Thyroid gland (tissue), 4 donors: ENCODE results near the gene MYRFL. TPM values are rescaled to one million over a fixed set of nuclear protein-coding genes. Genes with fewer than 3 reads are reported as not detected.

Experiments
- DNase-seq, 2 donors: peaks; one replicate each; pipeline ENCODE4 v3.0.0-alpha.2; 2019
- H3K27ac ChIP-seq, 3 donors: fragments of 200-600 bp; sonication (generic); 1 replicate in 2 of 3; 2 replicates in 1 of 3; pipeline ENCODE4 v1.5.1; 2016 to 2019; ENCODE audit warnings: mild to moderate bottlenecking in 1 of 3, moderate library complexity in 1 of 3
- H3K27me3 ChIP-seq: fragments of 200-600 bp; sonication (generic); one replicate; pipeline ENCODE4 v1.5.1; 2019
- H3K36me3 ChIP-seq, 2 donors: fragments of 200-600 bp; sonication (generic); one replicate each; pipeline ENCODE4 v1.5.1; 2016 to 2019
- H3K4me1 ChIP-seq, 2 donors: fragments of 200-600 bp; sonication (generic); one replicate each; pipeline ENCODE4 v1.5.1; 2017 to 2019
- H3K4me3 ChIP-seq, 3 donors: fragments of 200-600 bp; sonication (generic); replicated peaks in 1 of 3; 1 replicate in 2 of 3; 2 replicates in 1 of 3; pipeline ENCODE4 v1.5.1; 2016; ENCODE audit warnings: mild to moderate bottlenecking in 1 of 3
- H3K9me3 ChIP-seq: fragments of 200-600 bp; sonication (generic); one replicate; pipeline ENCODE4 v1.5.1; 2017
- CTCF ChIP-seq, 6 experiments: fragments of 200-600 bp in 3 of 6; fragments of 450-650 bp in 3 of 6; sonication (generic) in 3 of 6; IDR thresholded peaks; one replicate each; pipeline ENCODE4 v1.5.1; 2016 to 2019; ENCODE audit warnings: antibody characterized with exemption in 6 of 6, mild to moderate bottlenecking in 2 of 6, inconsistent platforms in 1 of 6, moderate library complexity in 1 of 6
- POLR2A ChIP-seq, 2 donors: fragments of 450-650 bp; IDR thresholded peaks; one replicate each; pipeline ENCODE4 v1.6.1; 2017; ENCODE audit warnings: antibody characterized with exemption in 2 of 2, mild to moderate bottlenecking in 2 of 2, moderate library complexity in 1 of 2
- WGBS, 2 donors: methylation state at CpG; one replicate each; pipeline ENCODE4 v1.1.5; 2017; 5-methylcytosine and 5-hydroxymethylcytosine counted together
- intact Hi-C: fragments of 100-400 bp; cut with DNase I; formaldehyde crosslinking; loops from one replicate; pipeline ENCODE4 v1.15.1; 2023
- total RNA-seq, 4 donors: library from RNA; depleted of rRNA; stranded (reverse); fragments of >200 nt; gene quantifications; one replicate each; pipeline ENCODE4 v1.2.3, GENCODE V29; 2016

MYRFL gene
- total RNA-seq, 4 donors from 2014 or later, result 0.40 TPM; not detected in 3

DNA sequence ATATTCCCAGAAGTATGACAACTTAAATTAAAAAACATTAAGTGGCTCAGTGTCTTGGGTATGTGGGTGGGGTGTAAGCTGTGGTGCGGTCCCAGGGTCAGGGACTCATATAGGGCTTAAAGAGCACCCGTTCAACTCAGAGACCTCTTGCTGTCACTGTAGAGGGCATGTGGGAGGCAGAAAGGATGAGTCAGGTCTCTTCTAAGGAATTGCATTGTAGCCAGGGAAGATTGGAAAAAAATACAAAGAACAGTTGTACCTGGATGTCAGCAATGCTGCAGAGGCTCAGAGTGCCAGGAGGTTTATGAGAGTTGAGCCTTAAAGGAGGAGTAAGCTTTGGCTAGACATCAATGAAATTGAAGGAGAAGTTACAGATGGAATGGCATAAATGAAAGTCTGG lies 104.1 kb downstream of the MYRFL start:
- intact Hi-C loops, result no loop called here
- Histone ChIP-seq H3K27ac (no peak overlapping the region), H3K4me3 (no peak overlapping the region), H3K27me3 (no peaks in the 10 kb centered on the region), H3K36me3 (no peaks in the 10 kb centered on the region), H3K9me3 (no peaks in the 10 kb centered on the region), H3K4me1 (no peaks in the 10 kb centered on the region)
- DNase-seq, result no peak
- 79 to 80% methylated on average over 2 of the region's 2 CpGs for WGBS, 2 donors
- TF ChIP-seq POLR2A (IDR thresholded peaks at IDR 0.05), result no peak
- TF ChIP-seq CTCF (IDR thresholded peaks at IDR 0.05), result no peak

- Histone ChIP-seq H3K4me1 (no peaks in the 10 kb centered on the region), H3K9me3 (no peaks in the 10 kb centered on the region), H3K27ac (no peak overlapping the region), H3K36me3 (no peaks in the 10 kb centered on the region), H3K27me3 (no peaks in the 10 kb centered on the region), H3K4me3 (no peak overlapping the region)
- 49 to 59% methylated on average over 3 of the region's 3 CpGs for WGBS, 2 donors
- DNase-seq, result no peak
- no peak for TF ChIP-seq CTCF (IDR thresholded peaks at IDR 0.05)
- TF ChIP-seq POLR2A (IDR thresholded peaks at IDR 0.05), result no peak
- intact Hi-C loops, result no loop called here
Observed at GRCh38 chr12:69929531-69929930, 104.5 kb downstream of the MYRFL start.

DNA sequence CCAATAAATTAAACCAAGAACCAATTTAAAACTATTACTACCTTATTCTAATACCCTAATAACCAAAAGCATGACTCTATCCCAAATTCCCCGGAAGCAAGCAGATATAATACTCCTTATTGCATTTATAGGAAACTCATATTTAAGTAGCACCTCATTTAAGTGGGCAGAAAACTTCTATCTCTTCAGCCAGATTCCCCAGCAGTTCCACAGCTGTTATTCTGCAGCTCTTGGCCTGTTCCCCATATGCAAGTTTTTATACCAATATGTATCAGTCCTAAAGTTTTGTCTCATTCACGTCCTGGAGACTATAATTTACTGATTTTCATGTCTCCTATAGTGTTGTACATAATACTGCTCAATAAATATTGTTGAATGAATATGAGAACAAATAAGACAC lies 106.5 kb downstream of the MYRFL start:
- no peaks in the 10 kb centered on the region for H3K9me3 ChIP-seq
- H3K4me3 ChIP-seq, result no peak overlapping the region
- 66 to 70% methylated on average over 2 of the region's 2 CpGs for WGBS, 2 donors
- no peaks in the 10 kb centered on the region for H3K36me3 ChIP-seq
- H3K27ac ChIP-seq, result no peak overlapping the region
- H3K4me1 ChIP-seq, result no peaks in the 10 kb centered on the region
- intact Hi-C loops, result no loop called here
- TF ChIP-seq POLR2A (IDR thresholded peaks at IDR 0.05), result no peak
- no peak for TF ChIP-seq CTCF (IDR thresholded peaks at IDR 0.05)
- H3K27me3 ChIP-seq, result no peaks in the 10 kb centered on the region
- DNase-seq, result no peak

DNA sequence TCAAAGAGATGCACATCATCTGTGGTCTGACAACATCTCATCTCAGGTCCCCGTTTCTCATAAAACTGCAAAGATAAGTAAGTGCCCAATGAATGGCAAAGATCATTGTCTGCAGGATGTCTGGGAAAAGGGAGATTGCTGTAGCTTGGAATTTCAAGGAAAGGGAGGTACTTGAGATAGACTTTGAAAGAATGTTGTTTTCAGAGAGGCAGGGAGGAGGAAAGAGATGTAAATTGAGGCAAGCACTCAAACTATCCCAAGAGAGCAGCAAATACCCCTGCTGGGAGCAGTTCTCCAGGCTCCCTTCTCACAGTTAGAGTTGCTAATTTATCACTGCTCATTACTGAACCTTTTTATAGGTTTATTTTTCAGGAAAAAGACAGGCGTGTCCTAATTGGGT lies 107.1 kb downstream of the MYRFL start:
- no peak overlapping the region for H3K27ac ChIP-seq
- H3K4me3 ChIP-seq, result no peak overlapping the region
- no peak for TF ChIP-seq POLR2A (IDR thresholded peaks at IDR 0.05)
- TF ChIP-seq CTCF (IDR thresholded peaks at IDR 0.05), result no peak
- H3K27me3 ChIP-seq, result no peaks in the 10 kb centered on the region
- DNase-seq, result no peak
- intact Hi-C loops, result no loop called here
- H3K9me3 ChIP-seq, result no peaks in the 10 kb centered on the region
- H3K4me1 ChIP-seq, result no peaks in the 10 kb centered on the region
- no peaks in the 10 kb centered on the region for H3K36me3 ChIP-seq
- WGBS, 2 donors, result 64 to 66% methylated on average over 2 of the region's 2 CpGs

- intact Hi-C loops, result no loop called here
- WGBS, 2 donors, result 77 to 85% methylated on average over 6 of the region's 6 CpGs
Observed at GRCh38 chr12:69932676-69933552, 107.9 kb downstream of the MYRFL start.

More at GRCh38 chr12:69932676-69933552, 107.9 kb downstream of the MYRFL start:
- H3K27me3 ChIP-seq, result no peaks in the 10 kb centered on the region
- TF ChIP-seq CTCF (IDR thresholded peaks at IDR 0.05) (no peak), POLR2A (IDR thresholded peaks at IDR 0.05) (no peak)
- no peak overlapping the region for H3K4me3 ChIP-seq
- DNase-seq, result no peak
- H3K27ac ChIP-seq, result no peak overlapping the region
- no peaks in the 10 kb centered on the region for H3K36me3 ChIP-seq
- H3K9me3 ChIP-seq, result no peaks in the 10 kb centered on the region
- H3K4me1 ChIP-seq, result no peaks in the 10 kb centered on the region
